GM12892 (cell line): ENCODE measurements around the gene CA12.

ENCODE experiments used
- POLR2A ChIP-seq: IDR thresholded peaks from 2 replicates; pipeline ENCODE4 v1.6.1; 2011; ENCODE audit warnings: low read depth, low read length, control low read depth
- POLR2AphosphoS5 ChIP-seq: IDR thresholded peaks from 2 replicates; pipeline ENCODE4 v1.6.1; 2011; ENCODE audit warnings: low read depth, low read length, control low read depth
- TAF1 ChIP-seq: IDR thresholded peaks from 2 replicates; pipeline ENCODE4 v1.6.1; 2011; ENCODE audit warnings: low read depth, mild to moderate bottlenecking, control low read depth, low read length, borderline replicate concordance

DNA sequence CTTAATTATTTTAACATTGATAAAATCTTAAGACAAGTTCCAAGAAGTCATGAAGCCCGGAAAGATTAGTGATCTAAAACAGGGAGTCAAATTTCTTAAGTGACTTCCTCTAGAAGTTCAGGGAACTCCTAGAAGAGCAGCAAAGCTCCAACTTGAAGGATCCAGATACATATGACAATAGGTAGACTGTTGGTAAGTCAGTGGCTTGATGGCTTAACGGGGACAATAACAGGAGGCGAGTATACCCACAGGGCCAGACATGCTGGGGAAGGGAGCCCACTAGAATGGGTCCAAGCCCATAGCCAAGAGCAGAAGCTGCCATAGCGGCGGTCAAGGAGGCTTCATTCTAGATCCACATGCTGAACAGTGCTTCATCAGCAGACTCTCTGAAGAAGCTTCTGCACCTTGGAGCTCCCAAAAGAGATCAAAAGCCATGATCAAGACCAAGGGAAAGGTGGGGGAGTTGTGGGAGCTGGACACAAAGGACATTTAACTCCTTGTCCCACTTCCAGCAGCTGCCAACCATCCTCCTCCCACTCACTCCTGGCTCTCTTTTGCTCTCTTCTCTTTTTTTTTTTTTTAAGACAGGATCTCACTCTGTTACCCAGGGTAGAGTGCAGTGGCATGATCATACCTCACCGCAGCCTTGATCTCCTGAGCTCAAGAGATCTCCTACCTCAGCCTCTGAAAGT is 10.2 kb upstream of the CA12 start:
- no peak for TF ChIP-seq POLR2A
- TF ChIP-seq POLR2AphosphoS5, result no peak
- no peak for TF ChIP-seq TAF1
